Glutamatergic neuron (in vitro differentiated cells): ENCODE data around the gene ASPRV1. TPM values are rescaled to one million over a fixed set of nuclear protein-coding genes. Genes with fewer than 3 reads are reported as not detected.

Source experiments
- DNase-seq: peaks from one replicate; pipeline ENCODE4 v3.0.0; 2022
- H3K27ac Mint-ChIP-seq: one replicate; pipeline ENCODE4 v1.8.0; 2020; ENCODE audit warnings: mild to moderate bottlenecking, mixed read lengths, inconsistent platforms; ENCODE audit not compliant: unreplicated experiment
- H3K27me3 Mint-ChIP-seq: one replicate; pipeline ENCODE4 v1.8.0; 2020; ENCODE audit warnings: mild to moderate bottlenecking, moderate library complexity, mixed read lengths, inconsistent platforms; ENCODE audit not compliant: unreplicated experiment
- H3K36me3 Mint-ChIP-seq: one replicate; pipeline ENCODE4 v1.8.0; 2020; ENCODE audit warnings: mild to moderate bottlenecking, mixed read lengths, inconsistent platforms; ENCODE audit not compliant: unreplicated experiment
- H3K4me1 Mint-ChIP-seq: one replicate; pipeline ENCODE4 v1.8.0; 2020; ENCODE audit warnings: mild to moderate bottlenecking, low read depth, mixed read lengths, inconsistent platforms; ENCODE audit not compliant: unreplicated experiment
- H3K4me3 Mint-ChIP-seq: one replicate; pipeline ENCODE4 v1.8.0; 2020; ENCODE audit warnings: mild to moderate bottlenecking, mixed read lengths, inconsistent platforms; ENCODE audit not compliant: unreplicated experiment
- H3K9me3 Mint-ChIP-seq: one replicate; pipeline ENCODE4 v1.8.0; 2020; ENCODE audit warnings: mild to moderate bottlenecking, moderate library complexity, mixed read lengths, inconsistent platforms; ENCODE audit not compliant: unreplicated experiment
- total RNA-seq: library from RNA; stranded (reverse); fragmentation: NEBNext Ultra II Directional; extraction: Animal tissue kit (Norgen Biotek cat#: 25700); gene quantifications from one replicate; pipeline ENCODE4 v1.2.1, GENCODE V29; 2021; ENCODE audit not compliant: unreplicated experiment
- TF ChIP-seq, protein P1 (sequence below): fragments of 200-600 bp; sonication (generic); IDR thresholded peaks from one replicate; pipeline ENCODE4 v1.5.0; 2021; ENCODE audit not compliant: partially characterized antibody, unreplicated experiment

The ASPRV1 gene
- total RNA-seq, 1 donor from 2014 or later, result 2.5 TPM

GRCh38 chr2:69933839-69934613 lies 27.4 kb downstream of the ASPRV1 start:
- no peak overlapping the region for H3K4me3 Mint-ChIP-seq
- TF ChIP-seq, protein P1, sequence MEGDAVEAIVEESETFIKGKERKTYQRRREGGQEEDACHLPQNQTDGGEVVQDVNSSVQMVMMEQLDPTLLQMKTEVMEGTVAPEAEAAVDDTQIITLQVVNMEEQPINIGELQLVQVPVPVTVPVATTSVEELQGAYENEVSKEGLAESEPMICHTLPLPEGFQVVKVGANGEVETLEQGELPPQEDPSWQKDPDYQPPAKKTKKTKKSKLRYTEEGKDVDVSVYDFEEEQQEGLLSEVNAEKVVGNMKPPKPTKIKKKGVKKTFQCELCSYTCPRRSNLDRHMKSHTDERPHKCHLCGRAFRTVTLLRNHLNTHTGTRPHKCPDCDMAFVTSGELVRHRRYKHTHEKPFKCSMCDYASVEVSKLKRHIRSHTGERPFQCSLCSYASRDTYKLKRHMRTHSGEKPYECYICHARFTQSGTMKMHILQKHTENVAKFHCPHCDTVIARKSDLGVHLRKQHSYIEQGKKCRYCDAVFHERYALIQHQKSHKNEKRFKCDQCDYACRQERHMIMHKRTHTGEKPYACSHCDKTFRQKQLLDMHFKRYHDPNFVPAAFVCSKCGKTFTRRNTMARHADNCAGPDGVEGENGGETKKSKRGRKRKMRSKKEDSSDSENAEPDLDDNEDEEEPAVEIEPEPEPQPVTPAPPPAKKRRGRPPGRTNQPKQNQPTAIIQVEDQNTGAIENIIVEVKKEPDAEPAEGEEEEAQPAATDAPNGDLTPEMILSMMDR, result no peak
- no peak overlapping the region for H3K27ac Mint-ChIP-seq
- H3K9me3 Mint-ChIP-seq, result no peaks in the 10 kb centered on the region
- H3K27me3 Mint-ChIP-seq, result no peaks in the 10 kb centered on the region
- H3K36me3 Mint-ChIP-seq, result peaks cover 9% of the 10 kb centered on the region
- DNase-seq, result no peak
- H3K4me1 Mint-ChIP-seq, result no peaks in the 10 kb centered on the region

GRCh38 chr2:69933254-69933828 lies 28.1 kb downstream of the ASPRV1 start:
- Mint-ChIP-seq H3K36me3 (peaks cover 9% of the 10 kb centered on the region), H3K27me3 (no peaks in the 10 kb centered on the region), H3K27ac (no peak overlapping the region), H3K4me1 (no peaks in the 10 kb centered on the region), H3K9me3 (no peaks in the 10 kb centered on the region), H3K4me3 (no peak overlapping the region)
- DNase-seq, result no peak
- TF ChIP-seq, protein P1, result no peak

DNA sequence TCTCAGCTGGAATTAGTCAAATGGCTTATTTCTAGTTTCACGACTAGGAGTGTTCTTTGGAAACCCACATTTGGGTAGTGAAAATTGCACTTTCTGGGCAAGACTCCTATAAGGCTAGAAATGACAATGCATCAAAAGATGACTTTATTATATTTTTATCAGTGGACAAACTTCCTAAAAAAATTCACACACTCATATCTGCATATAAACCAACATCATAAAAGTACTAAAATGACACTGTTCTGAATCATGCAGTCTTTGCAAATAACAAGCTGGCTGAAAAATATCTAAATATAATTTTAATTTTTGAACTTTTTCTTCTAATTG lies 28.9 kb downstream of the ASPRV1 start:
- H3K27ac Mint-ChIP-seq, result no peak overlapping the region
- TF ChIP-seq, protein P1, result no peak
- H3K36me3 Mint-ChIP-seq, result peaks cover 9% of the 10 kb centered on the region
- no peaks in the 10 kb centered on the region for H3K9me3 Mint-ChIP-seq
- H3K27me3 Mint-ChIP-seq, result no peaks in the 10 kb centered on the region
- H3K4me1 Mint-ChIP-seq, result no peaks in the 10 kb centered on the region
- no peak overlapping the region for H3K4me3 Mint-ChIP-seq
- DNase-seq, result no peak

DNA sequence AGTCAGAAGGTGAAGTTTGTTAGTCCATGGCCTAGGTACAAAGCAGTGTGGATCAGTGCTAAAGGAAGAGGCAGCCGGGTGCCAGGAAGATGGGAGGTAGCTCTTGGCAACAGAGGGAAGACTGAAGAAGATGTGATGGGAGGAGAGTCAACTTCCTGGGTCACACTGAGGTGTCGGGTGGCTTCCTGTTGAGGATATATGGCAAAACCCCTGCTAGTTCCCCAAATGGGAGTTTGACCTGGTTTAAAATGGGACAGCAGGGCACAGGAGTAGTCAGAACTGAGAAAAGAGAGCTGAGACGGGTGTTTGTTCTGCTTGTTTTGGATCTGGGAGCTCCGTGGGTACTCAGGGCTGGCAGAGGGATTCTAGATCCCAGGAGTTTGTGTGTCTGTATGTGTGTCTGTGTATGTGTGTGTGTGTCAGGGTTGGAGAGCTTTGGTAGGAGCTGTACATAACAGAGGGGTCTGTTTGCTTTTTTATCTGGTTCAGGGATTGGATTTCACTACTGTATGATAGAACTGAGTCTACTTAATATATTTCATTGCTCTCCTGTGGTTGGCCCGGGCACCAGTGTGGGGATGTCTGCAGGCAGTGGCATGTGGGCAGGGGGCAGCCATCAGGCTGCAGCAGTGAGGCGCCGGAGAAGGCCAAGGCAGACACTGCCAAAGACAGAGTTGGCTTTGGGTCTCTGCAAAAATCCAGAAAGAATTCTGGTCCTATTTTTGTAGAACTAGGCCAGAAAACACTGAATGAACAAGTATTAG lies 29.4 kb downstream of the ASPRV1 start:
- no peaks in the 10 kb centered on the region for H3K27me3 Mint-ChIP-seq
- H3K36me3 Mint-ChIP-seq, result peaks cover 9% of the 10 kb centered on the region
- H3K27ac Mint-ChIP-seq, result no peak overlapping the region
- no peaks in the 10 kb centered on the region for H3K9me3 Mint-ChIP-seq
- TF ChIP-seq, protein P1, result no peak
- H3K4me3 Mint-ChIP-seq, result no peak overlapping the region
- DNase-seq, result no peak
- H3K4me1 Mint-ChIP-seq, result no peaks in the 10 kb centered on the region
